ENCODE data around the gene OR52M1.

DNA sequence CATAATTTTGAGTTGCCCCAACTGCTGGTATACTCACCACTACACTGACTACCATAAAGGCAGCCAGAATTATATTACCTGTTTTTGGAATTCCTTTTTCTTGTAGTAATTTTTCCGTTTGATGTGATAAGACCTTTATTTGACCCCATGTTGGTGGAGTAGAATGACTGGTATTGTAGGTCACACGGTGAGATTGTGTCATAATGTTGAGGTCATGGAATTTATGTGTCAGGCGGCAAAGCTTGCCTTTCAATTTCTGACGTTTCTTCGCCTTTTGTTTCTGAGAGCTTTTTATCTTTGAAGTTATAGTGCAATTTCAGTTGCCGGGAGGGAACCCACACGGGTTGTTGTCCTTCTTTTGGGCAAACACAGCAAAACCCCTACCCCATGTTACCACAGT, 49.5 kb upstream of the OR52M1 start:
- no peak for TF ChIP-seq EZH2 (IDR thresholded peaks at IDR 0.05)
- no peak for TF ChIP-seq POLR2AphosphoS5 (IDR thresholded peaks at IDR 0.05; ENCODE audit: borderline replicate concordance, low read depth, low read length)
